GM18502 (cell line): ENCODE results near the gene POLK.
A peak's percentile ranks its signal among the peaks of the same experiment; 100 is the strongest.
"Not testable (repeated sequence)": the region's sequence is repeated elsewhere in the genome, so short reads cannot be mapped to it uniquely, and the experiment has no call there.

ENCODE experiments used
- ATAC-seq: cut with Tn5 transposase; IDR thresholded peaks from one replicate; pipeline ENCODE4 v1.9.1; 2021; ENCODE audit warnings: mild to moderate bottlenecking; ENCODE audit not compliant: unreplicated experiment, poor library complexity

POLK gene

GRCh38 chr5:75511435-75512382 lies at the start of gene POLK, which contains the start of gene CERT1:
POLK (plus strand) TSS chr5:75511891.
CERT1 (minus strand) TSS chr5:75511629; CDS start chr5:75511207, 422 bp downstream.
- ATAC-seq = peak; percentile 81

GRCh38 chr5:75463726-75464125 lies 48.0 kb upstream of the POLK start:
- ATAC-seq = no peak

GRCh38 chr5:75465480-75465879 lies 46.2 kb upstream of the POLK start:
- no peak for ATAC-seq

GRCh38 chr5:75466006-75466716 lies 45.5 kb upstream of the POLK start:
- no peak for ATAC-seq

GRCh38 chr5:75468593-75468992 lies 43.1 kb upstream of the POLK start:
- no peak for ATAC-seq

- no peak for ATAC-seq
Observed at GRCh38 chr5:75469017-75469416, 42.7 kb upstream of the POLK start.

- no peak for ATAC-seq
Observed at GRCh38 chr5:75471193-75471592, 40.5 kb upstream of the POLK start.

- ATAC-seq = no peak
Observed at GRCh38 chr5:75472973-75473372, 38.7 kb upstream of the POLK start.

- ATAC-seq = no peak
Observed at GRCh38 chr5:75473463-75473862, 38.2 kb upstream of the POLK start.

GRCh38 chr5:75475364-75475763 lies 36.3 kb upstream of the POLK start:
- no peak for ATAC-seq

- ATAC-seq = no peak
Observed at GRCh38 chr5:75481024-75481423, 30.7 kb upstream of the POLK start.

- no peak for ATAC-seq
Observed at GRCh38 chr5:75482482-75482881, 29.2 kb upstream of the POLK start.

GRCh38 chr5:75484605-75485004 lies 27.1 kb upstream of the POLK start:
- no peak for ATAC-seq

- ATAC-seq = not testable (repeated sequence)
Observed at GRCh38 chr5:75489847-75490246, 21.8 kb upstream of the POLK start.

- ATAC-seq = no peak
Observed at GRCh38 chr5:75491621-75492020, 20.1 kb upstream of the POLK start.

- no peak for ATAC-seq
Observed at GRCh38 chr5:75496026-75496425, 15.7 kb upstream of the POLK start.

- ATAC-seq = no peak
Observed at GRCh38 chr5:75498208-75498777, 13.4 kb upstream of the POLK start.

GRCh38 chr5:75498875-75499274 lies 12.8 kb upstream of the POLK start:
- ATAC-seq = not testable (repeated sequence)

GRCh38 chr5:75505112-75505511 lies 6.6 kb upstream of the POLK start:
- not testable (repeated sequence) for ATAC-seq

- ATAC-seq = no peak
Observed at GRCh38 chr5:75507841-75508240, 3.9 kb upstream of the POLK start.

- ATAC-seq = no peak
Observed at GRCh38 chr5:75509546-75509945, 2.1 kb upstream of the POLK start.
